H1 (cell line): ENCODE data around the gene ADCY5. TPM values are rescaled to one million over a fixed set of nuclear protein-coding genes. Genes with fewer than 3 reads are reported as not detected.

Experiments used
- CTCF ChIA-PET: fragments of 300-600 bp; sonication (Branson Sonifier 250); formaldehyde crosslinking; loops from one replicate; lab custom pipeline; 2021; ENCODE audit not compliant: partially characterized antibody; lab: Charles Lee
- POLR2A ChIA-PET: fragments of 300-600 bp; sonication (Branson Sonifier 250); formaldehyde crosslinking; loops from one replicate; lab custom pipeline; 2021; ENCODE audit warnings: inconsistent platforms; ENCODE audit not compliant: partially characterized antibody; lab: Charles Lee
- DNase-seq, 2 experiments: peaks; one replicate each; pipeline versions ENCODE4 v3.0.0 to v3.0.0-alpha.2; 2010 to 2022; ENCODE audit warnings: low spot score in 2 of 2, low read depth in 1 of 2, mixed read lengths in 1 of 2
- FAIRE-seq: peaks from 2 replicates; lab custom pipeline; 2011; peaks lifted over from hg19 to GRCh38; lab: Jason Lieb, UNC
- H2AFZ ChIP-seq: 2 replicates; pipeline ENCODE4 v1.8.1; 2012; ENCODE audit warnings: low read length, inconsistent platforms
- H2AK5ac ChIP-seq: 2 replicates; pipeline ENCODE4 v1.6.1; 2013; ENCODE audit warnings: low read depth, low read length
- H2BK120ac ChIP-seq: replicated peaks from 2 replicates; pipeline ENCODE3; 2013; ENCODE audit warnings: low read depth, low read length, inconsistent platforms
- H2BK12ac ChIP-seq: 2 replicates; pipeline ENCODE4 v1.6.1; 2013; ENCODE audit warnings: low read depth, low read length
- H2BK15ac ChIP-seq: 2 replicates; pipeline ENCODE4 v1.6.1; 2013; ENCODE audit warnings: low read length
- H2BK20ac ChIP-seq: 2 replicates; pipeline ENCODE4 v1.6.1; 2013; ENCODE audit warnings: low read length
- H2BK5ac ChIP-seq: 2 replicates; pipeline ENCODE4 v1.6.1; 2013; ENCODE audit warnings: low read depth, low read length
- H3K14ac ChIP-seq: 2 replicates; pipeline ENCODE4 v1.6.1; 2013; ENCODE audit warnings: inconsistent platforms; ENCODE audit not compliant: insufficient read length
- H3K18ac ChIP-seq: 2 replicates; pipeline ENCODE4 v1.6.1; 2013; ENCODE audit warnings: low read length; ENCODE audit errors: extremely low read depth
- H3K23ac ChIP-seq: 2 replicates; pipeline ENCODE4 v1.6.1; 2013; ENCODE audit warnings: inconsistent platforms; ENCODE audit not compliant: insufficient read length
- H3K23me2 ChIP-seq: 2 replicates; pipeline ENCODE4 v1.6.1; 2013; ENCODE audit warnings: low read depth, low read length
- H3K27ac ChIP-seq: 2 replicates; pipeline ENCODE4 v1.6.1; 2011; ENCODE audit warnings: low read depth, low read length, inconsistent platforms
- H3K27me3 ChIP-seq, 4 experiments: replicated peaks in 1 of 4; 1 replicate in 1 of 4; 2 replicates in 3 of 4; pipeline versions ENCODE4 v1.6.1 to v1.8.1; 2011 to 2013; ENCODE audit warnings: low read length in 3 of 4, mild to moderate bottlenecking in 3 of 4, inconsistent platforms in 2 of 4, mixed read lengths in 2 of 4, moderate library complexity in 1 of 4; ENCODE audit not compliant: control insufficient read depth in 3 of 4, insufficient read depth in 3 of 4; ENCODE audit errors: extremely low read depth in 1 of 4
- H3K36me3 ChIP-seq, 4 experiments: 2 replicates each; pipeline versions ENCODE4 v1.6.1 to v1.8.1; 2011 to 2013; ENCODE audit warnings: mild to moderate bottlenecking in 4 of 4, low read length in 3 of 4, moderate library complexity in 2 of 4, control low read depth in 1 of 4, inconsistent platforms in 1 of 4; ENCODE audit not compliant: insufficient read depth in 4 of 4, control insufficient read depth in 2 of 4
- H3K4ac ChIP-seq: replicated peaks from 2 replicates; pipeline ENCODE3; 2013; ENCODE audit warnings: low read length, low read depth, mixed read lengths, inconsistent platforms; ENCODE audit not compliant: insufficient read length
- H3K4me1 ChIP-seq, 4 experiments: replicated peaks in 1 of 4; 1 replicate in 1 of 4; 2 replicates in 3 of 4; pipeline versions ENCODE4 v1.6.1 to v1.8.1; 2011 to 2013; ENCODE audit warnings: low read length in 3 of 4, inconsistent platforms in 2 of 4, mixed read lengths in 1 of 4; ENCODE audit not compliant: insufficient read depth in 4 of 4, control insufficient read depth in 3 of 4
- H3K4me2 ChIP-seq, 2 experiments: 2 replicates each; pipeline versions ENCODE4 v1.6.1 to v1.8.1; 2011 to 2013; ENCODE audit warnings: low read depth in 2 of 2, low read length in 2 of 2, control low read depth in 1 of 2, inconsistent platforms in 1 of 2, mild to moderate bottlenecking in 1 of 2; ENCODE audit not compliant: insufficient read depth in 1 of 2
- H3K4me3 ChIP-seq, 4 experiments: fragments of 200-600, 300-600 bp in 1 of 4; sonication (generic), shearing (Covaris generic), sonication (Bioruptor Twin) in 1 of 4; 2 replicates each; pipeline versions ENCODE4 v1.5.1 to v1.8.1; 2011 to 2016; ENCODE audit warnings: low read length in 4 of 4, low read depth in 3 of 4, control low read depth in 2 of 4, inconsistent platforms in 2 of 4, mild to moderate bottlenecking in 2 of 4, mixed read lengths in 1 of 4, moderate library complexity in 1 of 4; ENCODE audit not compliant: insufficient read depth in 2 of 4; ENCODE audit errors: extremely low read depth in 1 of 4
- H3K56ac ChIP-seq: replicated peaks from 2 replicates; pipeline ENCODE3; 2013; ENCODE audit warnings: low read depth, mild to moderate bottlenecking, mixed read lengths, low read length, inconsistent platforms; ENCODE audit not compliant: insufficient read length
- H3K79me1 ChIP-seq: 2 replicates; pipeline ENCODE4 v1.6.1; 2013; ENCODE audit warnings: low read depth, low read length, control low read depth
- H3K79me2 ChIP-seq, 2 experiments: 2 replicates each; pipeline versions ENCODE4 v1.6.1 to v1.8.1; 2012 to 2013; ENCODE audit warnings: low read length in 2 of 2, mild to moderate bottlenecking in 2 of 2, inconsistent platforms in 1 of 2; ENCODE audit not compliant: insufficient read depth in 2 of 2, control insufficient read depth in 1 of 2
- H3K9ac ChIP-seq, 4 experiments: replicated peaks in 1 of 4; 1 replicate in 1 of 4; 2 replicates in 3 of 4; pipeline versions ENCODE4 v1.6.1 to v1.8.1; 2011 to 2013; ENCODE audit warnings: low read depth in 3 of 4, low read length in 3 of 4, control low read depth in 2 of 4, mild to moderate bottlenecking in 2 of 4, moderate library complexity in 2 of 4, inconsistent platforms in 1 of 4; ENCODE audit errors: extremely low read depth in 1 of 4
- H3K9me3 ChIP-seq, 2 experiments: 2 replicates each; pipeline versions ENCODE4 v1.6.1 to v1.8.1; 2012 to 2013; ENCODE audit warnings: mild to moderate bottlenecking in 2 of 2, moderate library complexity in 2 of 2, control low read depth in 1 of 2, inconsistent platforms in 1 of 2, low read depth in 1 of 2, low read length in 1 of 2, mixed read lengths in 1 of 2; ENCODE audit not compliant: insufficient read depth in 2 of 2
- H4K20me1 ChIP-seq, 2 experiments: replicated peaks in 1 of 2; 2 replicates each; pipeline versions ENCODE3 to v1.8.1; 2011 to 2013; ENCODE audit warnings: inconsistent platforms in 2 of 2, low read length in 2 of 2, mild to moderate bottlenecking in 1 of 2; ENCODE audit not compliant: insufficient read depth in 2 of 2, control insufficient read depth in 1 of 2
- H4K5ac ChIP-seq: 2 replicates; pipeline ENCODE4 v1.6.1; 2013; ENCODE audit warnings: low read length, low read depth, mixed read lengths, inconsistent platforms; ENCODE audit not compliant: insufficient read length
- H4K8ac ChIP-seq: 2 replicates; pipeline ENCODE4 v1.8.0; 2013; ENCODE audit warnings: mild to moderate bottlenecking, moderate library complexity, low read length, inconsistent platforms; ENCODE audit not compliant: insufficient read depth; ENCODE audit errors: extremely low read depth
- H4K91ac ChIP-seq: replicated peaks from 2 replicates; pipeline ENCODE3; 2013; ENCODE audit warnings: low read length, mixed read lengths, inconsistent platforms; ENCODE audit not compliant: insufficient read length
- BACH1 ChIP-seq: IDR thresholded peaks from 2 replicates; pipeline ENCODE4 v1.6.1; 2012; ENCODE audit warnings: low read length, improper control_type of control experiment
- JUN ChIP-seq: IDR thresholded peaks from 2 replicates; pipeline ENCODE4 v1.6.1; 2011; ENCODE audit warnings: low read depth, mild to moderate bottlenecking, improper control_type of control experiment, low read length
- POU5F1 ChIP-seq: IDR thresholded peaks from 2 replicates; pipeline ENCODE4 v1.6.1; 2011; ENCODE audit warnings: low read depth, mild to moderate bottlenecking, low read length, moderate library complexity
- RAD21 ChIP-seq, 2 experiments: IDR thresholded peaks in 1 of 2; conservative IDR thresholded peaks in 1 of 2; 2 replicates each; pipeline ENCODE4 v1.6.1; 2011; ENCODE audit warnings: low read depth in 2 of 2, low read length in 2 of 2, improper control_type of control experiment in 1 of 2, inconsistent platforms in 1 of 2, mild to moderate bottlenecking in 1 of 2, moderate library complexity in 1 of 2
- RXRA ChIP-seq: IDR thresholded peaks from 2 replicates; pipeline ENCODE4 v1.6.1; 2011; ENCODE audit warnings: low read depth, mild to moderate bottlenecking, low read length, moderate library complexity; ENCODE audit not compliant: insufficient read depth
- SIX5 ChIP-seq: IDR thresholded peaks from 2 replicates; pipeline ENCODE4 v1.6.1; 2011; ENCODE audit warnings: mild to moderate bottlenecking, low read depth, low read length
- SP1 ChIP-seq: IDR thresholded peaks from 2 replicates; pipeline ENCODE4 v1.6.1; 2011; ENCODE audit warnings: low read depth, low read length
- SP2 ChIP-seq: IDR thresholded peaks from 2 replicates; pipeline ENCODE4 v1.6.1; 2012; ENCODE audit warnings: mild to moderate bottlenecking, low read length, inconsistent platforms
- whole genome bisulfite sequencing, 2 experiments: shearing (Covaris generic) in 1 of 2; methylation state at CpG; one replicate each; pipeline versions ENCODE4 v1.1.6 to v1.1.7; 2013 to 2015; ENCODE audit warnings: low lambda C conversion rate in 2 of 2, mixed read lengths in 2 of 2, inconsistent platforms in 1 of 2, low coverage in 1 of 2, missing lambda C conversion rate in 1 of 2; ENCODE audit not compliant: insufficient replicate concordance in 2 of 2, insufficient coverage in 1 of 2, insufficient read length in 1 of 2; ENCODE audit errors: extremely low coverage in 1 of 2, missing lambda C conversion rate in 1 of 2; 5-methylcytosine and 5-hydroxymethylcytosine counted together
- polyA plus RNA-seq, 7 experiments: library from polyadenylated mRNA; depleted of rRNA in 3 of 7; stranded (reverse) in 5 of 7; unstranded in 2 of 7; fragments of >200 nt in 5 of 7; fragments of 200-250 nt in 2 of 7; gene quantifications; 1 replicate in 5 of 7; 2 replicates in 1 of 7; 4 replicates in 1 of 7; pipeline versions ENCODE4 v1.2.1 to v1.2.3, GENCODE V29; 2011 to 2013; ENCODE audit warnings: missing spikeins in 2 of 7, mixed read lengths in 2 of 7
- total RNA-seq: library from RNA; stranded (reverse); fragmentation: NEBNext Ultra II Directional; extraction: Animal tissue kit (Norgen Biotek cat#: 25700); gene quantifications from 2 replicates; pipeline ENCODE4 v1.2.1, GENCODE V29; 2021

Gene ADCY5
- total and polyA plus RNA-seq, 2 of the 8 experiments (the other 6 are each of a cell fraction or from before 2014, with no cell fraction given) = 18.9 to 40.8 TPM

DNA sequence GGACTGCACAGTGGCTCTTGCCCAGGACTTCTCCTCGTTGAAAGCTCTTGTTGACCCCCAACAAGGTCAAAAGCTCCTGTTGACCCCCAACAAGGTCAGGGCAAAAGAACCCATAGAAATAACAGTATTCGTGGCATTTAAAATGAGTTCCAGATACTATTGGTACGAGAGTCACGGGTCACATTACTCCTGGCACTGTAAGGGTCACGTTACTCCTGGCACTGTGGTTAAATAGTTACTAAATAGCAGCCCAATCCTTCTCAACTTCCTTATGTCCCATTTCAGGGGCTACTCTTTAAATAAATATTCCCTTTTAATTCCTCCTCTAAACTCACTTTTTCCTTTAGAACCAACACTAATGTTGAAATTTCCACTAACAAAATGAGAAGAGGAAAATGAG lies 18.2 kb upstream of the ADCY5 start:
- Histone ChIP-seq H3K18ac (no peak overlapping the region), H2AK5ac (no peak overlapping the region), H2BK20ac (no peak overlapping the region), H4K8ac (no peak overlapping the region), H2AFZ (no peak overlapping the region), H3K9me3 (no peaks in the 10 kb centered on the region), H3K79me2 (no peaks in the 10 kb centered on the region), H3K4ac (no peak overlapping the region), H3K56ac (no peak overlapping the region), H2BK12ac (no peak overlapping the region), H4K5ac (no peak overlapping the region), H3K4me2 (no peak overlapping the region), H3K27ac (no peak overlapping the region), H2BK15ac (no peak overlapping the region), H3K79me1 (no peaks in the 10 kb centered on the region), H4K91ac (no peak overlapping the region), H2BK5ac (no peak overlapping the region), H3K36me3 (no peaks in the 10 kb centered on the region), H3K14ac (no peak overlapping the region), H3K9ac (no peak overlapping the region), H3K4me1 (no peaks in the 10 kb centered on the region), H3K23me2 (no peaks in the 10 kb centered on the region), H2BK120ac (no peak overlapping the region), H3K27me3 (no peaks in the 10 kb centered on the region), H3K4me3 (no peak overlapping the region), H3K23ac (no peak overlapping the region), H4K20me1 (no peaks in the 10 kb centered on the region)
- WGBS, 2 experiments = 85% methylated on average over 5 of the region's 5 CpGs; no CpG with 5 or more reads in 1 of the 2 experiments
- DNase-seq (no peak), FAIRE-seq (no peak)
- CTCF ChIA-PET = interaction anchor here (1.0 to 2.2 kb wide), 9 partner anchors 9 to 98 kb away, joined by 3 to 9 read pairs (median 4); no protein-coding TSS in a partner anchor
- POLR2A ChIA-PET = no interaction called here
- no peak for TF ChIP-seq RAD21 (IDR thresholded peaks at IDR 0.05 in 1 of 2, conservative IDR thresholded peaks at IDR 0.05 in 1 of 2; ENCODE audit: low read depth in 2 of 2, low read length in 2 of 2)
- TF ChIP-seq SP1 = no peak
- no peak for TF ChIP-seq SIX5
- no peak for TF ChIP-seq SP2
- TF ChIP-seq BACH1 = no peak
- no peak for TF ChIP-seq POU5F1
- TF ChIP-seq JUN = no peak
- TF ChIP-seq RXRA = no peak
